ENCODE results near the gene NR1H2. TPM values are rescaled to one million over a fixed set of nuclear protein-coding genes. Genes with fewer than 3 reads are reported as not detected.
"Not testable (repeated sequence)": the region's sequence is repeated elsewhere in the genome, so short reads cannot be mapped to it uniquely, and the experiment has no call there.

The NR1H2 gene
- total and polyA plus RNA-seq, 5 donors = 68.3 to 80.9 (median 71.6) TPM

DNA sequence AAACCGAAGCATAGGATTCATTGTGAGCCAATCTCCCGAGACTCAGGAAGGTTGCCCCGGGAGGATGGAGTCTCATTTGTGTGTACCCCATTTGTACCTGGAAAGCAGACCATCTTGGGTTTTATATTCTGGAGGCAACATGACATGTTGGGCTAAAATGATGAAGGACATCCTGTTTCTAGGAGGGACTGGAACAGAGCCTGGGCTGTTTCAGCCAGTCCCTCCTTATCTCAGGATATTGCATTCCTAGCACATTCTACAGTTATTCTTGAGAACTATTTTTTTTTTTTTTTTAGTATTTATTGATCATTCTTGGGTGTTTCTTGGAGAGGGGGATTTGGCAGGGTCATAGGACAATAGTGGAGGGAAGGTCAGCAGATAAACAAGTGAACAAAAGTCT lies 14.0 kb downstream of the NR1H2 start:
- H3K27ac ChIP-seq (ENCODE audit: low read length); ATAC-seq: not testable (repeated sequence)

DNA sequence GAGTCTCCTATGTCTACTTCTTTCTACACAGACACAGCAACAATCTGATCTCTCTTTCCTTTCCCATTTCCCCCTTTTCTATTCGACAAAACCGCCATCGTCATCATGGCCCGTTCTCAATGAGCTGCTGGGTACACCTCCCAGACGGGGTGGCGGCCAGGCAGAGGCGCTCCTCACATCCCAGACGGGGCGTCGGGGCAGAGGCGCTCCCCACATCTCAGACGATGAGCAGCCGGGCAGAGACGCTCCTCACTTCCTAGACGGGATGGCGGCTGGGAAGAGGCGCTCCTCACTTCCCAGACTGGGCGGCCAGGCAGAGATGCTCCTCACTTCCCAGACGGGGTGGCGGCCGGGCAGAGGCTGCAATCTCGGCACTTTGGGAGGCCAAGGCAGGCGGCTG lies 14.7 kb downstream of the NR1H2 start:
- ATAC-seq; H3K4me1 ChIP-seq (ENCODE audit: control insufficient read depth, insufficient read depth, low read length); H3K27ac ChIP-seq (ENCODE audit: low read length); H3K4me3 ChIP-seq (ENCODE audit: low read length); H3K9me3 ChIP-seq (ENCODE audit: control insufficient read depth, low read length); intact Hi-C loops (cut with DNase I); H3K27me3 ChIP-seq (ENCODE audit: control insufficient read depth, insufficient read depth): not testable (repeated sequence)
- DNase-seq = peak in 1 of 3 donors; percentile 30
- 95% methylated on average over 22 of the region's 23 CpGs for WGBS

More for the DNA sequence above, 14.0 kb downstream of the NR1H2 start:
- DNase-seq; H3K4me1 ChIP-seq (ENCODE audit: control insufficient read depth, insufficient read depth, low read length); H3K9me3 ChIP-seq (ENCODE audit: control insufficient read depth, low read length); H3K27me3 ChIP-seq (ENCODE audit: control insufficient read depth, insufficient read depth); intact Hi-C loops (cut with DNase I); H3K4me3 ChIP-seq (ENCODE audit: low read length): not testable (repeated sequence)
- WGBS = 74% methylated on average over 3 of the region's 3 CpGs

GRCh38 chr19:50392759-50393158 lies 16.5 kb downstream of the NR1H2 start:
- H3K4me3 ChIP-seq (ENCODE audit: low read length) = no peak overlapping the region
- no peak for DNase-seq
- no peaks in the 10 kb centered on the region for H3K27me3 ChIP-seq (ENCODE audit: control insufficient read depth, insufficient read depth)
- ATAC-seq = no peak
- intact Hi-C loops (cut with DNase I) = no loop called here
- WGBS = 92% methylated on average over 5 of the region's 5 CpGs
- H3K9me3 ChIP-seq (ENCODE audit: control insufficient read depth, low read length) = no peaks in the 10 kb centered on the region
- H3K4me1 ChIP-seq (ENCODE audit: control insufficient read depth, insufficient read depth, low read length) = no peaks in the 10 kb centered on the region
- H3K27ac ChIP-seq (ENCODE audit: low read length) = no peak overlapping the region

- intact Hi-C loops (cut with DNase I) = no loop called here
- WGBS = 91% methylated on average over 4 of the region's 4 CpGs
Measured at GRCh38 chr19:50393589-50393988, 17.3 kb downstream of the NR1H2 start.

GRCh38 chr19:50394017-50394416 lies 17.8 kb downstream of the NR1H2 start:
- Histone ChIP-seq H3K27ac (ENCODE audit: low read length) (no peak overlapping the region), H3K4me1 (ENCODE audit: control insufficient read depth, insufficient read depth, low read length) (no peaks in the 10 kb centered on the region), H3K27me3 (ENCODE audit: control insufficient read depth, insufficient read depth) (no peaks in the 10 kb centered on the region), H3K9me3 (ENCODE audit: control insufficient read depth, low read length) (no peaks in the 10 kb centered on the region), H3K4me3 (ENCODE audit: low read length) (no peak overlapping the region)
- WGBS = 95% methylated on average over 9 of the region's 9 CpGs
- intact Hi-C loops (cut with DNase I) = no loop called here
- no peak for DNase-seq
- no peak for ATAC-seq

More at GRCh38 chr19:50393589-50393988, 17.3 kb downstream of the NR1H2 start:
- Histone ChIP-seq H3K9me3 (ENCODE audit: control insufficient read depth, low read length) (no peaks in the 10 kb centered on the region), H3K27me3 (ENCODE audit: control insufficient read depth, insufficient read depth) (no peaks in the 10 kb centered on the region), H3K4me3 (ENCODE audit: low read length) (no peak overlapping the region), H3K27ac (ENCODE audit: low read length) (no peak overlapping the region), H3K4me1 (ENCODE audit: control insufficient read depth, insufficient read depth, low read length) (no peaks in the 10 kb centered on the region)
- DNase-seq (no peak), ATAC-seq (no peak)

GRCh38 chr19:50398675-50399367 lies 22.6 kb downstream of the NR1H2 start:
- WGBS = 90% methylated on average over 13 of the region's 13 CpGs

GRCh38 chr19:50399368-50399745 lies 23.1 kb downstream of the NR1H2 start:
- H3K4me1 ChIP-seq (ENCODE audit: control insufficient read depth, insufficient read depth, low read length) = no peaks in the 10 kb centered on the region
- no peaks in the 10 kb centered on the region for H3K9me3 ChIP-seq (ENCODE audit: control insufficient read depth, low read length)
- no peak overlapping the region for H3K4me3 ChIP-seq (ENCODE audit: low read length)
- DNase-seq (no peak), ATAC-seq (no peak)
- WGBS = 98% methylated on average over 10 of the region's 10 CpGs
- intact Hi-C loops (cut with DNase I) = no loop called here
- no peaks in the 10 kb centered on the region for H3K27me3 ChIP-seq (ENCODE audit: control insufficient read depth, insufficient read depth)
- no peak overlapping the region for H3K27ac ChIP-seq (ENCODE audit: low read length)

More at GRCh38 chr19:50398675-50399367, 22.6 kb downstream of the NR1H2 start:
- ATAC-seq = no peak
- H3K27ac ChIP-seq (ENCODE audit: low read length) = no peak overlapping the region
- no peak for DNase-seq
- no peaks in the 10 kb centered on the region for H3K27me3 ChIP-seq (ENCODE audit: control insufficient read depth, insufficient read depth)
- no peak overlapping the region for H3K4me3 ChIP-seq (ENCODE audit: low read length)
- H3K9me3 ChIP-seq (ENCODE audit: control insufficient read depth, low read length) = no peaks in the 10 kb centered on the region
- no peaks in the 10 kb centered on the region for H3K4me1 ChIP-seq (ENCODE audit: control insufficient read depth, insufficient read depth, low read length)
- intact Hi-C loops (cut with DNase I) = no loop called here

GRCh38 chr19:50401605-50402450 lies 25.6 kb downstream of the NR1H2 start:
- Histone ChIP-seq H3K27ac (ENCODE audit: low read length) (no peak overlapping the region), H3K4me1 (ENCODE audit: control insufficient read depth, insufficient read depth, low read length) (no peaks in the 10 kb centered on the region), H3K4me3 (ENCODE audit: low read length) (no peak overlapping the region), H3K9me3 (ENCODE audit: control insufficient read depth, low read length) (no peaks in the 10 kb centered on the region), H3K27me3 (ENCODE audit: control insufficient read depth, insufficient read depth) (no peaks in the 10 kb centered on the region)
- intact Hi-C loops (cut with DNase I) = no loop called here
- 92% methylated on average over 48 of the region's 48 CpGs for WGBS
- ATAC-seq = peak in 1 of 2 donors; percentile 38
- no peak for DNase-seq

- no peak overlapping the region for H3K4me3 ChIP-seq (ENCODE audit: low read length)
- 94% methylated on average over 41 of the region's 41 CpGs for WGBS
- intact Hi-C loops (cut with DNase I) = no loop called here
- H3K9me3 ChIP-seq (ENCODE audit: control insufficient read depth, low read length) = no peaks in the 10 kb centered on the region
- no peak for DNase-seq
- no peak overlapping the region for H3K27ac ChIP-seq (ENCODE audit: low read length)
- peak in 1 of 2 donors; percentile 12 for ATAC-seq
- H3K27me3 ChIP-seq (ENCODE audit: control insufficient read depth, insufficient read depth) = no peaks in the 10 kb centered on the region
- H3K4me1 ChIP-seq (ENCODE audit: control insufficient read depth, insufficient read depth, low read length) = no peaks in the 10 kb centered on the region
Measured at GRCh38 chr19:50402544-50403301, 26.5 kb downstream of the NR1H2 start.

DNA sequence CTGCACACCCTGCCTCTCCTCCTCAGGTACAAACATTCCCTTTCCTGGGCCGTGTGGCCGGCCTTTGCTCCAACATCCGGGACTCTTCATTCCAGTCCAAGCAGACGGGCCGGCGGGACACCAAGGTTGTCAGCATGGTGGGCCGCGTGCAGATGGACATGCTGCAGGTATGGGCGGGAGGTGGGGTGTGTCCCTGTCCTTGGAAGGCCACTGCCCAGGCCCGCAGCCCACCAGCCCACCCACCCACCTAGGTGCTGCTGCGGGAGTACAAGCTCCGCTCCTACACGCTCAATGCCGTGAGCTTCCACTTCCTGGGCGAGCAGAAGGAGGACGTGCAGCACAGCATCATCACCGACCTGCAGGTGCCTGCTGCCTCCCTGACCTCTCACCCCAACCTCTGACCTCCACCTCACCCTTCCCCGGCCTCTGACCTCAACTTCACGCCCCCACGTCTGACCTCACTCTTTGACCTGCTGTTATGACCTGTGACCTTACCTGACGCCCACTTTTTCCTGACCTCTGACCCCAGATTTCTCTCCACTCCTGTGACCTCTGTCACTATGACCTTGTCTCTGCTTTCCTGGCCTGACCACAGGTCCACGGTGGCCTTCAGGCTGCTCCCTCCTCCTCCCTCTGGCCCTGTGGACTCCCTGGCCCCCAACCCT lies 30.0 kb downstream of the NR1H2 start:
- no peaks in the 10 kb centered on the region for H3K27me3 ChIP-seq (ENCODE audit: control insufficient read depth, insufficient read depth)
- ATAC-seq (no peak), DNase-seq (no peak)
- WGBS = 90% methylated on average over 22 of the region's 22 CpGs
- H3K27ac ChIP-seq (ENCODE audit: low read length) = no peak overlapping the region
- intact Hi-C loops (cut with DNase I) = no loop called here
- H3K4me3 ChIP-seq (ENCODE audit: low read length) = no peak overlapping the region
- H3K4me1 ChIP-seq (ENCODE audit: control insufficient read depth, insufficient read depth, low read length) = no peaks in the 10 kb centered on the region
- H3K9me3 ChIP-seq (ENCODE audit: control insufficient read depth, low read length) = no peaks in the 10 kb centered on the region

All from right cardiac atrium (tissue), 5 donors.